IMR-90 (cell line): ENCODE measurements around the gene CHMP1B. TPM values are rescaled to one million over a fixed set of nuclear protein-coding genes. Genes with fewer than 3 reads are reported as not detected.

Experiments used
- ATAC-seq: fragments of 200-7000 bp; cut with Tn5 transposase; 2 replicates; pipeline ENCODE4 v1.9.1; 2020; ENCODE audit warnings: low read depth, mild to moderate bottlenecking, moderate library complexity
- BruUV-seq: library from RNA; stranded (reverse); fragments of 400-500 nt; replicated peaks from 2 replicates; lab custom pipeline; 2021; lab: Mats Ljungman, UMichigan
- CTCF ChIA-PET: fragments of 300-600 bp; formaldehyde crosslinking; extraction: SDS; loops from one replicate; lab custom pipeline; 2021; ENCODE audit warnings: antibody characterized with exemption; lab: Yijun Ruan, JAX
- POLR2A ChIA-PET: fragments of 300-600 bp; sonication (Branson Sonifier 250); formaldehyde crosslinking; loops from one replicate; lab custom pipeline; 2022; ENCODE audit warnings: antibody characterized with exemption; ENCODE audit not compliant: unreplicated experiment; lab: Charles Lee
- DNase-seq: peaks from one replicate; pipeline ENCODE4 v3.0.0; 2013
- H2AFZ ChIP-seq: replicated peaks from 2 replicates; pipeline ENCODE3; 2013; ENCODE audit warnings: low read length, mild to moderate bottlenecking; ENCODE audit not compliant: poor library complexity
- H2AK5ac ChIP-seq: 2 replicates; pipeline ENCODE4 v1.6.1; 2013; ENCODE audit warnings: low read depth, low read length, inconsistent platforms
- H2AK9ac ChIP-seq: replicated peaks from 2 replicates; pipeline ENCODE3; 2013; ENCODE audit warnings: mild to moderate bottlenecking, low read depth, low read length, moderate library complexity; ENCODE audit not compliant: poor library complexity
- H2BK120ac ChIP-seq: 2 replicates; pipeline ENCODE4 v1.6.1; 2013; ENCODE audit warnings: low read depth, low read length, inconsistent platforms
- H2BK15ac ChIP-seq: 3 replicates; pipeline ENCODE4 v1.6.1; 2013; ENCODE audit warnings: low read depth, low read length, inconsistent platforms
- H2BK20ac ChIP-seq: 2 replicates; pipeline ENCODE4 v1.6.1; 2013; ENCODE audit warnings: low read depth, mild to moderate bottlenecking, inconsistent platforms, low read length, moderate library complexity
- H2BK5ac ChIP-seq: 2 replicates; pipeline ENCODE4 v1.6.1; 2013; ENCODE audit warnings: mild to moderate bottlenecking, low read depth, low read length, inconsistent platforms; ENCODE audit not compliant: poor library complexity, severe bottlenecking
- H3K14ac ChIP-seq: replicated peaks from 2 replicates; pipeline ENCODE4 v1.6.1; 2013; ENCODE audit warnings: low read depth, low read length, inconsistent platforms
- H3K18ac ChIP-seq: 2 replicates; pipeline ENCODE4 v1.6.1; 2013; ENCODE audit warnings: low read depth, low read length, control low read depth
- H3K23ac ChIP-seq: 2 replicates; pipeline ENCODE4 v1.6.1; 2013; ENCODE audit warnings: low read depth, low read length, inconsistent platforms
- H3K27ac ChIP-seq: 2 replicates; pipeline ENCODE4 v1.5.1; 2013; ENCODE audit warnings: mild to moderate bottlenecking, control low read depth, low read length; ENCODE audit not compliant: insufficient read depth
- H3K27me3 ChIP-seq: 2 replicates; pipeline ENCODE4 v1.6.1; 2013; ENCODE audit warnings: low read length; ENCODE audit not compliant: control insufficient read depth, insufficient read depth
- H3K36me3 ChIP-seq: 2 replicates; pipeline ENCODE4 v1.6.1; 2013; ENCODE audit warnings: low read length, mixed read lengths; ENCODE audit not compliant: control insufficient read depth, insufficient read depth
- H3K4ac ChIP-seq: 2 replicates; pipeline ENCODE4 v1.6.1; 2013; ENCODE audit warnings: low read depth, low read length, inconsistent platforms
- H3K4me1 ChIP-seq: 2 replicates; pipeline ENCODE4 v1.6.1; 2013; ENCODE audit warnings: low read length, mixed read lengths; ENCODE audit not compliant: control insufficient read depth, insufficient read depth
- H3K4me2 ChIP-seq: 2 replicates; pipeline ENCODE4 v1.6.1; 2013; ENCODE audit warnings: low read depth, mild to moderate bottlenecking, control low read depth, low read length, moderate library complexity
- H3K4me3 ChIP-seq: 2 replicates; pipeline ENCODE4 v1.5.1; 2013; ENCODE audit warnings: low read depth, mild to moderate bottlenecking, control low read depth, low read length, moderate library complexity; ENCODE audit not compliant: insufficient read depth
- H3K56ac ChIP-seq: 2 replicates; pipeline ENCODE4 v1.6.1; 2013; ENCODE audit warnings: low read length, inconsistent platforms; ENCODE audit not compliant: insufficient read depth; ENCODE audit errors: extremely low read depth
- H3K79me1 ChIP-seq, 2 experiments: 2 replicates each; pipeline ENCODE4 v1.6.1; 2013; ENCODE audit warnings: low read length in 2 of 2, inconsistent platforms in 1 of 2, low read depth in 1 of 2
- H3K9ac ChIP-seq: 2 replicates; pipeline ENCODE4 v1.6.1; 2013; ENCODE audit warnings: low read depth, low read length, control low read depth
- H3K9me1 ChIP-seq: 2 replicates; pipeline ENCODE4 v1.6.1; 2013; ENCODE audit warnings: low read length, inconsistent platforms; ENCODE audit not compliant: insufficient read depth
- H3K9me3 ChIP-seq: 2 replicates; pipeline ENCODE4 v1.6.1; 2013; ENCODE audit warnings: low read length; ENCODE audit not compliant: control insufficient read depth, insufficient read depth
- H4K20me1 ChIP-seq: 2 replicates; pipeline ENCODE4 v1.6.1; 2013; ENCODE audit warnings: low read length, inconsistent platforms; ENCODE audit not compliant: insufficient read depth
- H4K5ac ChIP-seq: 2 replicates; pipeline ENCODE4 v1.6.1; 2013; ENCODE audit warnings: mild to moderate bottlenecking, low read depth, low read length, control low read depth
- H4K8ac ChIP-seq, 2 experiments: 2 replicates each; pipeline ENCODE4 v1.6.1; 2013; ENCODE audit warnings: low read depth in 2 of 2, low read length in 2 of 2, control low read depth in 1 of 2, inconsistent platforms in 1 of 2
- H4K91ac ChIP-seq: 2 replicates; pipeline ENCODE4 v1.6.1; 2013; ENCODE audit warnings: low read depth, low read length, inconsistent platforms; ENCODE audit not compliant: insufficient read depth
- BHLHE40 ChIP-seq: fragments of 150-350 bp; IDR thresholded peaks from 2 replicates; pipeline ENCODE4 v1.6.1; 2016; ENCODE audit warnings: mild to moderate bottlenecking, low read depth, low read length
- CEBPB ChIP-seq: IDR thresholded peaks from 2 replicates; pipeline ENCODE4 v1.6.1; 2012; ENCODE audit warnings: low read depth, low read length, improper control_type of control experiment
- CTCF ChIP-seq: conservative IDR thresholded peaks from 2 replicates; pipeline ENCODE4 v1.5.1; 2012; ENCODE audit warnings: mild to moderate bottlenecking, low read depth, low read length, improper control_type of control experiment
- ELK1 ChIP-seq: fragments of 150-350 bp; IDR thresholded peaks from 2 replicates; pipeline ENCODE4 v1.6.1; 2016; ENCODE audit warnings: low read depth, mild to moderate bottlenecking, low read length, moderate library complexity, borderline replicate concordance
- FOS ChIP-seq: fragments of 150-350 bp; IDR thresholded peaks from 2 replicates; pipeline ENCODE4 v1.6.1; 2016; ENCODE audit warnings: low read depth, low read length
- MAFK ChIP-seq: IDR thresholded peaks from 2 replicates; pipeline ENCODE4 v1.6.1; 2012; ENCODE audit warnings: low read depth, low read length, improper control_type of control experiment
- MAZ ChIP-seq: IDR thresholded peaks from 2 replicates; pipeline ENCODE4 v1.6.1; 2012; ENCODE audit warnings: low read depth, mild to moderate bottlenecking, low read length, improper control_type of control experiment, moderate library complexity, borderline replicate concordance
- MXI1 ChIP-seq: IDR thresholded peaks from 2 replicates; pipeline ENCODE4 v1.6.1; 2012; ENCODE audit warnings: low read depth, mild to moderate bottlenecking, low read length, moderate library complexity, borderline replicate concordance
- NFE2L2 ChIP-seq: fragments of 150-350 bp; IDR thresholded peaks from 2 replicates; pipeline ENCODE4 v1.6.1; 2016; ENCODE audit warnings: low read depth, mild to moderate bottlenecking, low read length
- RAD21 ChIP-seq: IDR thresholded peaks from 2 replicates; pipeline ENCODE4 v1.6.1; 2012; ENCODE audit warnings: low read length, improper control_type of control experiment
- RFX5 ChIP-seq: IDR thresholded peaks from 2 replicates; pipeline ENCODE4 v1.8.0; 2012; ENCODE audit warnings: low read depth, mild to moderate bottlenecking, low read length, moderate library complexity
- USF2 ChIP-seq: fragments of 150-350 bp; IDR thresholded peaks from 2 replicates; pipeline ENCODE4 v1.6.1; 2017; ENCODE audit warnings: mild to moderate bottlenecking, antibody characterized with exemption, low read length, low read depth
- WGBS, 2 experiments: methylation state at CpG; one replicate each; pipeline versions ENCODE4 v1.1.5 to v1.1.7; 2013; ENCODE audit warnings: missing lambda C conversion rate in 2 of 2; ENCODE audit not compliant: insufficient read length in 1 of 2; ENCODE audit errors: extremely low coverage in 2 of 2; 5-methylcytosine and 5-hydroxymethylcytosine counted together
- dilution Hi-C: fragments of 300-500 bp; cut with HindIII; formaldehyde crosslinking; loops from one replicate; pipeline ENCODE4 v1.14.3; 2018; ENCODE audit warnings: low sequenced_read_pairs; ENCODE audit not compliant: unreplicated experiment
- in situ Hi-C: fragments of 300-500 bp; cut with MboI; formaldehyde crosslinking; loops from 3 replicates; pipeline ENCODE4 v1.14.3; 2019; ENCODE audit warnings: low sequenced_read_pairs, inconsistent platforms, mixed read lengths
- intact Hi-C: fragments of 100-400 bp; cut with micrococcal nuclease; formaldehyde crosslinking; loops from 2 replicates; pipeline ENCODE4 v1.10.0; 2022
- polyA plus RNA-seq, 3 experiments: library from polyadenylated mRNA; depleted of rRNA; stranded (reverse); fragments of >200 nt; gene quantifications; 2 replicates each; pipeline ENCODE4 v1.2.3, GENCODE V29; 2012; ENCODE audit warnings: low replicate concordance in 1 of 3
- total RNA-seq: library from RNA; depleted of rRNA; stranded (reverse); fragments of >200 nt; gene quantifications from 2 replicates; pipeline ENCODE4 v1.2.3, GENCODE V29; 2012

CHMP1B gene
- total and polyA plus RNA-seq, 2 of the 4 experiments (the other 2 are of a cell fraction): 21.1 to 39.4 TPM

- H2BK15ac ChIP-seq: no peak overlapping the region
- H3K9me3 ChIP-seq: no peaks in the 10 kb centered on the region
- H4K91ac ChIP-seq: no peak overlapping the region
- no peak overlapping the region for H2AK9ac ChIP-seq
- peaks cover 7 to 12% of the 10 kb centered on the region in 2 experiments; a peak in 3 of 4 replicates for H3K79me1 ChIP-seq
- H3K4me3 ChIP-seq: no peak overlapping the region
- no peak overlapping the region for H3K18ac ChIP-seq
- no peak overlapping the region for H4K5ac ChIP-seq
- H3K4me2 ChIP-seq: no peak overlapping the region
- H2AK5ac ChIP-seq: no peak overlapping the region
- H2BK5ac ChIP-seq: no peak overlapping the region
- no peak overlapping the region for H4K8ac ChIP-seq
- ChIA-PET POLR2A (no interaction called here), CTCF (no interaction called here)
- H3K9ac ChIP-seq: no peak overlapping the region
- no peak overlapping the region for H3K56ac ChIP-seq
- H3K23ac ChIP-seq: no peak overlapping the region
- no CpG with 5 or more reads among the region's 5 CpGs for WGBS, 2 experiments
- BruUV-seq: no TSS peak
- intact Hi-C loops: no loop called here
- in situ Hi-C loops: no loop called here
- no peaks in the 10 kb centered on the region for H3K4me1 ChIP-seq
- H4K20me1 ChIP-seq: no peaks in the 10 kb centered on the region
- H3K4ac ChIP-seq: no peak overlapping the region
- no peaks in the 10 kb centered on the region for H3K27me3 ChIP-seq
- TF ChIP-seq MAFK: no peak
- TF ChIP-seq NFE2L2: no peak
- no peak for TF ChIP-seq CEBPB
- TF ChIP-seq ELK1: no peak
- TF ChIP-seq BHLHE40: no peak
- no peak for TF ChIP-seq MXI1
- no peak for TF ChIP-seq RAD21
- no peak for TF ChIP-seq CTCF
- TF ChIP-seq MAZ: no peak
- TF ChIP-seq FOS: no peak
- TF ChIP-seq RFX5: no peak
- TF ChIP-seq USF2: no peak
- H3K27ac ChIP-seq: no peak overlapping the region
- dilution Hi-C loops: no loop called here
- peaks cover 6% of the 10 kb centered on the region for H3K36me3 ChIP-seq
- no peak overlapping the region for H2AFZ ChIP-seq
- H2BK120ac ChIP-seq: no peak overlapping the region
- H3K14ac ChIP-seq: no peak overlapping the region
- DNase-seq: no peak
- ATAC-seq: no peak
- H2BK20ac ChIP-seq: no peak overlapping the region
- peaks cover 7% of the 10 kb centered on the region for H3K9me1 ChIP-seq
Measured at GRCh38 chr18:11901826-11902438, 50.7 kb downstream of the CHMP1B start.
